Stimulated activated CD8-positive, alpha-beta memory T cell treated with anti-CD3 and anti-CD28 coated beads, Interleukin-7, amount 100 ng/mL, for 24 hours (primary cell): Measurements from ENCODE around the gene UCKL1.

Experiments used
- DNase-seq: peaks from one replicate; pipeline ENCODE4 v3.0.0-alpha.2; 2020; ENCODE audit warnings: low read depth

UCKL1 gene

GRCh38 chr20:63890201-63890576 is 66.0 kb downstream of the UCKL1 start:
- no peak for DNase-seq
